Testis (tissue), 2 donors: Measurements from ENCODE around the gene NEK9.

Source experiments
- POLR2A ChIP-seq: fragments of 450-650 bp; IDR thresholded peaks from one replicate; pipeline ENCODE4 v1.6.1; 2017; ENCODE audit warnings: antibody characterized with exemption, mild to moderate bottlenecking, moderate library complexity
- TF ChIP-seq, protein P1 (sequence below), 3 experiments: fragments of 450-650 bp in 2 of 3; fragments of 200-600 bp in 1 of 3; sonication (generic) in 1 of 3; IDR thresholded peaks; one replicate each; pipeline ENCODE4 v1.5.1; 2016 to 2019; ENCODE audit warnings: antibody characterized with exemption in 3 of 3, mild to moderate bottlenecking in 2 of 3, moderate library complexity in 1 of 3

DNA sequence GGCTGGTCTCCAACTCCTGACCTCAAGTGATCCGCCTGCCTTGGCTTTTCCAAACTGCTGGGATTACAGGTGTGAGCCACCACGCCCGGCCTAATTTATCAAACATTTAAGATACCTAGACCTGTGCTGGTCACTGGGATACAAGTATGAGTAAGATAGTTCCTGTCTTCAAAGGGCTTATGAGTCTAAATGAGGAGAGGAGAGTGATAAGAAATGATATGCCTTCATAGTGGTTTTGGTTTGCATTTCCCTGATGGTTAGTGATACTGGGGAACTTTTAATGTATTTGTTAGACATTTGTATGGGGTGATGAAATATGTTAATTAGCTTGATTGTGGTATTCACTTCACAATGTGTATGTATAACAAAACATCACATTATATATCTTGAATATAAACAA is 28.3 kb upstream of the NEK9 start:
- TF ChIP-seq, protein P1, sequence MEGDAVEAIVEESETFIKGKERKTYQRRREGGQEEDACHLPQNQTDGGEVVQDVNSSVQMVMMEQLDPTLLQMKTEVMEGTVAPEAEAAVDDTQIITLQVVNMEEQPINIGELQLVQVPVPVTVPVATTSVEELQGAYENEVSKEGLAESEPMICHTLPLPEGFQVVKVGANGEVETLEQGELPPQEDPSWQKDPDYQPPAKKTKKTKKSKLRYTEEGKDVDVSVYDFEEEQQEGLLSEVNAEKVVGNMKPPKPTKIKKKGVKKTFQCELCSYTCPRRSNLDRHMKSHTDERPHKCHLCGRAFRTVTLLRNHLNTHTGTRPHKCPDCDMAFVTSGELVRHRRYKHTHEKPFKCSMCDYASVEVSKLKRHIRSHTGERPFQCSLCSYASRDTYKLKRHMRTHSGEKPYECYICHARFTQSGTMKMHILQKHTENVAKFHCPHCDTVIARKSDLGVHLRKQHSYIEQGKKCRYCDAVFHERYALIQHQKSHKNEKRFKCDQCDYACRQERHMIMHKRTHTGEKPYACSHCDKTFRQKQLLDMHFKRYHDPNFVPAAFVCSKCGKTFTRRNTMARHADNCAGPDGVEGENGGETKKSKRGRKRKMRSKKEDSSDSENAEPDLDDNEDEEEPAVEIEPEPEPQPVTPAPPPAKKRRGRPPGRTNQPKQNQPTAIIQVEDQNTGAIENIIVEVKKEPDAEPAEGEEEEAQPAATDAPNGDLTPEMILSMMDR (IDR thresholded peaks at IDR 0.05): no peak
- TF ChIP-seq POLR2A: no peak
